Body of pancreas (tissue), 4 donors: Measurements from ENCODE around the gene UTP11. TPM values are rescaled to one million over a fixed set of nuclear protein-coding genes. Genes with fewer than 3 reads are reported as not detected.

Experiments used
- ATAC-seq: fragments of 150-250 bp; one replicate; pipeline ENCODE4 v1.9.1; 2016
- DNase-seq, 4 donors: peaks; one replicate each; pipeline ENCODE4 v3.0.0-alpha.2; 2019
- H3K27ac ChIP-seq, 4 donors: fragments of 200-600 bp; sonication (generic); 1 replicate in 3 of 4; 2 replicates in 1 of 4; pipeline versions ENCODE4 v1.5.1 to v1.6.1; 2016 to 2019; ENCODE audit warnings: mild to moderate bottlenecking in 1 of 4, mixed read lengths in 1 of 4, moderate library complexity in 1 of 4
- H3K27me3 ChIP-seq, 2 donors: fragments of 200-600 bp; sonication (generic); one replicate each; pipeline ENCODE4 v1.6.0; 2016; ENCODE audit warnings: mild to moderate bottlenecking in 1 of 2
- H3K36me3 ChIP-seq, 2 donors: fragments of 200-600 bp; sonication (generic); replicated peaks in 1 of 2; 2 replicates each; pipeline ENCODE4 v1.5.1; 2016; ENCODE audit warnings: low read depth in 2 of 2; ENCODE audit not compliant: insufficient read depth in 1 of 2
- H3K4me1 ChIP-seq: fragments of 200-600 bp; sonication (generic); one replicate; pipeline ENCODE4 v1.6.0; 2016
- H3K4me3 ChIP-seq, 2 donors: fragments of 200-600 bp; sonication (generic); 1 replicate in 1 of 2; 2 replicates in 1 of 2; pipeline ENCODE4 v1.5.1; 2016 to 2019
- H3K9me3 ChIP-seq, 3 donors: fragments of 200-600 bp; sonication (generic); 1 replicate in 2 of 3; 2 replicates in 1 of 3; pipeline ENCODE4 v1.5.1; 2016
- CTCF ChIP-seq, 7 experiments: fragments of 450-650 bp in 4 of 7; fragments of 200-600 bp in 3 of 7; sonication (generic) in 3 of 7; IDR thresholded peaks; one replicate each; pipeline ENCODE4 v1.5.1; 2016 to 2019; ENCODE audit warnings: antibody characterized with exemption in 7 of 7
- POLR2A ChIP-seq, 3 donors: fragments of 450-650 bp; IDR thresholded peaks; one replicate each; pipeline ENCODE4 v1.6.1; 2016; ENCODE audit warnings: antibody characterized with exemption in 3 of 3, mild to moderate bottlenecking in 2 of 3
- WGBS, 2 donors: methylation state at CpG; one replicate each; pipeline ENCODE4 v1.1.5; 2017; 5-methylcytosine and 5-hydroxymethylcytosine counted together
- intact Hi-C: fragments of 100-400 bp; cut with DNase I; formaldehyde crosslinking; loops from one replicate; pipeline ENCODE4 v1.15.1; 2023
- total RNA-seq, 2 donors: library from RNA; depleted of rRNA; stranded (reverse); fragments of >200 nt; gene quantifications; one replicate each; pipeline ENCODE4 v1.1.0, GENCODE V29; 2016

UTP11 gene
- total RNA-seq, 2 donors from 2014 or later, result 10.9 to 13.2 TPM

GRCh38 chr1:38046884-38047602 is 34.5 kb downstream of the UTP11 start:
- DNase-seq (peak; percentile 72 to 84 (median 78)), ATAC-seq (peak; percentile 91)
- Histone ChIP-seq H3K27ac (peak overlapping the region in 2 of 4 donors; percentile 35 to 49), H3K27me3 (peaks cover 0 to 29% of the 10 kb centered on the region in 2 donors), H3K4me3 (peak overlapping the region; percentile 39 to 47), H3K9me3 (no peaks in the 10 kb centered on the region), H3K36me3 (no peaks in the 10 kb centered on the region), H3K4me1 (peaks cover 27% of the 10 kb centered on the region)
- TF ChIP-seq CTCF (IDR thresholded peaks at IDR 0.05), result no peak
- TF ChIP-seq POLR2A (IDR thresholded peaks at IDR 0.05), result no peak
- intact Hi-C loops, result no loop called here
- WGBS, 2 donors, result 0% methylated on average over 20 to 69 of the region's 99 CpGs

GRCh38 chr1:38047603-38048141 is 35.1 kb downstream of the UTP11 start:
- 20 to 22% methylated on average over 9 to 26 of the region's 34 CpGs for WGBS, 2 donors
- Histone ChIP-seq H3K27me3 (peaks cover 0 to 29% of the 10 kb centered on the region in 2 donors), H3K27ac (peak overlapping the region in 2 of 4 donors; percentile 35 to 49), H3K4me1 (peaks cover 27% of the 10 kb centered on the region), H3K9me3 (no peaks in the 10 kb centered on the region), H3K4me3 (peak overlapping the region; percentile 39 to 47), H3K36me3 (no peaks in the 10 kb centered on the region)
- ATAC-seq (no peak), DNase-seq (no peak)
- intact Hi-C loops, result no loop called here
- TF ChIP-seq CTCF (IDR thresholded peaks at IDR 0.05), result no peak
- no peak for TF ChIP-seq POLR2A (IDR thresholded peaks at IDR 0.05)

GRCh38 chr1:38050397-38051078 is 38.0 kb downstream of the UTP11 start:
- no peak overlapping the region for H3K27ac ChIP-seq
- WGBS, 2 donors, result 57 to 73% methylated on average over 7 to 10 of the region's 13 CpGs
- ATAC-seq (no peak), DNase-seq (no peak)
- H3K9me3 ChIP-seq, result no peaks in the 10 kb centered on the region
- no peaks in the 10 kb centered on the region for H3K36me3 ChIP-seq
- H3K27me3 ChIP-seq, result peaks cover 0 to 4% of the 10 kb centered on the region in 2 donors
- no peak overlapping the region for H3K4me3 ChIP-seq
- H3K4me1 ChIP-seq, result peaks cover 13% of the 10 kb centered on the region
- intact Hi-C loops, result no loop called here
- no peak for TF ChIP-seq POLR2A (IDR thresholded peaks at IDR 0.05)
- no peak for TF ChIP-seq CTCF (IDR thresholded peaks at IDR 0.05)

- intact Hi-C loops, result no loop called here
- H3K27me3 ChIP-seq, result no peaks in the 10 kb centered on the region
- ATAC-seq (no peak), DNase-seq (no peak)
- no peak overlapping the region for H3K4me3 ChIP-seq
- WGBS, 2 donors, result 73 to 94% methylated on average over 6 to 9 of the region's 9 CpGs
- H3K4me1 ChIP-seq, result peaks cover 9% of the 10 kb centered on the region
- H3K36me3 ChIP-seq, result no peaks in the 10 kb centered on the region
- no peak overlapping the region for H3K27ac ChIP-seq
- no peak for TF ChIP-seq POLR2A (IDR thresholded peaks at IDR 0.05)
- TF ChIP-seq CTCF (IDR thresholded peaks at IDR 0.05), result no peak
- no peaks in the 10 kb centered on the region for H3K9me3 ChIP-seq
Observed at GRCh38 chr1:38051079-38051543, 38.6 kb downstream of the UTP11 start.
